HEK293T (cell line): ENCODE results near the gene RPS19.

Experiments used
- CTCF ChIA-PET: fragments of 350-600 bp; formaldehyde crosslinking; extraction: SDS; loops from one replicate; lab custom pipeline; 2021; ENCODE audit warnings: antibody characterized with exemption, inconsistent platforms; lab: Yijun Ruan, JAX
- POLR2A ChIA-PET: fragments of 350-600 bp; formaldehyde crosslinking; extraction: SDS; loops from one replicate; lab custom pipeline; 2020; ENCODE audit warnings: antibody characterized with exemption, inconsistent platforms; lab: Yijun Ruan, JAX
- DNase-seq: peaks from one replicate; pipeline ENCODE4 v3.0.0; 2012; ENCODE audit warnings: mixed read lengths; ENCODE audit errors: extremely low spot score
- ARNT ChIP-seq: fragments of 450-650 bp; IDR thresholded peaks from 2 replicates; pipeline ENCODE4 v1.6.1; 2017; ENCODE audit warnings: mild to moderate bottlenecking
- BHLHE40 ChIP-seq: fragments of 450-650 bp; IDR thresholded peaks from 2 replicates; pipeline ENCODE4 v1.6.1; 2016; ENCODE audit warnings: mild to moderate bottlenecking, moderate library complexity, borderline replicate concordance
- CTBP1 ChIP-seq: fragments of 450-650 bp; IDR thresholded peaks from 2 replicates; pipeline ENCODE4 v1.6.1; 2016; ENCODE audit warnings: borderline replicate concordance
- ELF4 ChIP-seq: fragments of 450-650 bp; IDR thresholded peaks from 2 replicates; pipeline ENCODE4 v1.6.1; 2017; ENCODE audit warnings: antibody characterized with exemption
- FOXA1 ChIP-seq: fragments of 450-650 bp; IDR thresholded peaks from 2 replicates; pipeline ENCODE4 v1.6.1; 2016; ENCODE audit warnings: mild to moderate bottlenecking
- FOXK2 ChIP-seq: fragments of 450-650 bp; IDR thresholded peaks from 2 replicates; pipeline ENCODE4 v1.6.1; 2016; ENCODE audit warnings: mild to moderate bottlenecking
- FOXM1 ChIP-seq: fragments of 450-650 bp; IDR thresholded peaks from 2 replicates; pipeline ENCODE4 v1.6.1; 2017; ENCODE audit warnings: mild to moderate bottlenecking, borderline replicate concordance
- HDGF ChIP-seq: fragments of 450-650 bp; IDR thresholded peaks from 2 replicates; pipeline ENCODE4 v1.6.1; 2017; ENCODE audit warnings: antibody characterized with exemption, borderline replicate concordance
- L3MBTL2 ChIP-seq: fragments of 450-650 bp; conservative IDR thresholded peaks from 2 replicates; pipeline ENCODE4 v1.6.1; 2016; ENCODE audit warnings: mild to moderate bottlenecking
- LEF1 ChIP-seq: fragments of 450-650 bp; IDR thresholded peaks from 2 replicates; pipeline ENCODE4 v1.6.1; 2017; ENCODE audit warnings: mild to moderate bottlenecking, borderline replicate concordance
- NFRKB ChIP-seq: fragments of 450-650 bp; IDR thresholded peaks from 2 replicates; pipeline ENCODE4 v1.6.1; 2016; ENCODE audit warnings: mild to moderate bottlenecking, moderate library complexity
- PKNOX1 ChIP-seq: fragments of 450-650 bp; IDR thresholded peaks from 2 replicates; pipeline ENCODE4 v1.6.1; 2016
- SP1 ChIP-seq: fragments of 450-650 bp; IDR thresholded peaks from 2 replicates; pipeline ENCODE4 v1.6.1; 2017
- SUZ12 ChIP-seq: fragments of 450-650 bp; IDR thresholded peaks from 2 replicates; pipeline ENCODE4 v1.6.1; 2016; ENCODE audit warnings: mild to moderate bottlenecking
- TARDBP ChIP-seq: fragments of 450-650 bp; IDR thresholded peaks from 2 replicates; pipeline ENCODE4 v1.6.1; 2016
- ZNF384 ChIP-seq: fragments of 450-650 bp; IDR thresholded peaks from 2 replicates; pipeline ENCODE4 v1.6.1; 2016

RPS19 gene

GRCh38 chr19:41907994-41908615, 48.0 kb downstream of the RPS19 start:
- TF ChIP-seq FOXA1 (no peak), NFRKB (no peak), TARDBP (no peak), LEF1 (no peak), ZNF384 (no peak), BHLHE40 (no peak), ELF4 (no peak), HDGF (no peak), L3MBTL2 (no peak), SUZ12 (no peak), FOXK2 (no peak), CTBP1 (no peak), ARNT (no peak), SP1 (no peak), PKNOX1 (no peak), FOXM1 (no peak)
- ChIA-PET POLR2A (no interaction called here), CTCF (no interaction called here)
- DNase-seq, result no peak

- DNase-seq, result no peak
- ChIA-PET CTCF (no interaction called here), POLR2A (no interaction called here)
- TF ChIP-seq FOXA1 (no peak), L3MBTL2 (no peak), PKNOX1 (no peak), ZNF384 (no peak), SP1 (no peak), BHLHE40 (no peak), ARNT (no peak), TARDBP (no peak), NFRKB (no peak), ELF4 (no peak), FOXM1 (no peak), CTBP1 (no peak), FOXK2 (no peak), HDGF (no peak), SUZ12 (no peak), LEF1 (no peak)
Measured at GRCh38 chr19:41908724-41909464, 48.8 kb downstream of the RPS19 start.

- DNase-seq, result no peak
- TF ChIP-seq L3MBTL2 (no peak), LEF1 (no peak), CTBP1 (no peak), FOXK2 (no peak), SUZ12 (no peak), ELF4 (no peak), SP1 (no peak), NFRKB (no peak), HDGF (no peak), FOXM1 (no peak), BHLHE40 (no peak), PKNOX1 (no peak), ZNF384 (no peak), ARNT (no peak), TARDBP (no peak), FOXA1 (no peak)
- POLR2A ChIA-PET, result no interaction called here
- CTCF ChIA-PET, result no interaction called here
Measured at GRCh38 chr19:41909706-41910105, 49.7 kb downstream of the RPS19 start.

- no peak for DNase-seq
- POLR2A ChIA-PET, result no interaction called here
Measured at GRCh38 chr19:41910240-41910991, 50.4 kb downstream of the RPS19 start.

More at GRCh38 chr19:41910240-41910991, 50.4 kb downstream of the RPS19 start:
- CTCF ChIA-PET, result no interaction called here
- TF ChIP-seq SP1, result no peak
- no peak for TF ChIP-seq FOXM1
- no peak for TF ChIP-seq PKNOX1
